K562 (cell line): ENCODE measurements around the gene NPNT. TPM values are rescaled to one million over a fixed set of nuclear protein-coding genes. Genes with fewer than 3 reads are reported as not detected.

Experiments used
- ATAC-seq: fragments of 200-7000 bp; cut with Tn5 transposase; 3 replicates; pipeline ENCODE4 v1.9.1; 2020; ENCODE audit warnings: moderate library complexity
- BruUV-seq: library from RNA; stranded (reverse); fragments of 400-500 nt; replicated peaks from 2 replicates; lab custom pipeline; 2021; lab: Mats Ljungman, UMichigan
- CTCF ChIA-PET: fragments of 300-600 bp; formaldehyde crosslinking; extraction: SDS; loops from one replicate; lab custom pipeline; 2021; ENCODE audit warnings: low intra/inter-chr PET ratio; lab: Yijun Ruan, JAX
- POLR2A ChIA-PET: fragments of 300-600, 350-650 bp; sonication (Branson Sonifier 250); formaldehyde crosslinking; extraction: SDS; loops from one replicate; lab custom pipeline; 2021; ENCODE audit warnings: antibody characterized with exemption, inconsistent platforms; lab: Yijun Ruan, JAX
- DNase-seq, 4 experiments: peaks; one replicate each; pipeline versions ENCODE4 v3.0.0 to v3.0.0-alpha.2; 2011 to 2018; ENCODE audit warnings: low spot score in 3 of 4, mixed read lengths in 3 of 4; ENCODE audit errors: extremely low read depth in 1 of 4
- FAIRE-seq: peaks from 2 replicates; lab custom pipeline; 2011; peaks lifted over from hg19 to GRCh38; lab: Jason Lieb, UNC
- H2AFZ ChIP-seq: 2 replicates; pipeline ENCODE4 v1.6.0; 2011; ENCODE audit warnings: low read depth, low read length, control low read depth, inconsistent platforms
- H3K27ac ChIP-seq: fragments of 200-600 bp; 3 replicates; pipeline ENCODE4 v1.8.0; 2011; ENCODE audit warnings: low read depth, mild to moderate bottlenecking, control low read depth, inconsistent platforms, low read length, moderate library complexity, mixed read lengths; ENCODE audit errors: extremely low read depth
- H3K27me3 ChIP-seq, 2 experiments: fragments of 300-600 bp in 1 of 2; 2 replicates in 1 of 2; 3 replicates in 1 of 2; pipeline versions ENCODE4 v1.6.0 to v1.8.0; 2011; ENCODE audit warnings: inconsistent platforms in 2 of 2, low read length in 2 of 2, mild to moderate bottlenecking in 1 of 2, mixed read lengths in 1 of 2, moderate library complexity in 1 of 2; ENCODE audit not compliant: control insufficient read depth in 2 of 2, insufficient read depth in 2 of 2
- H3K36me3 ChIP-seq: fragments of 300-600 bp; 3 replicates; pipeline ENCODE4 v1.8.0; 2011; ENCODE audit warnings: mild to moderate bottlenecking, low read length, inconsistent platforms; ENCODE audit not compliant: control insufficient read depth, insufficient read depth
- H3K4me1 ChIP-seq, 2 experiments: fragments of 200-600 bp in 1 of 2; replicated peaks in 1 of 2; 2 replicates in 1 of 2; 3 replicates in 1 of 2; pipeline versions ENCODE4 v1.5.1 to v1.8.0; 2011; ENCODE audit warnings: inconsistent platforms in 2 of 2, low read length in 2 of 2, mild to moderate bottlenecking in 1 of 2, mixed read lengths in 1 of 2, moderate library complexity in 1 of 2; ENCODE audit not compliant: control insufficient read depth in 2 of 2, insufficient read depth in 2 of 2
- H3K4me2 ChIP-seq: 2 replicates; pipeline ENCODE4 v1.6.1; 2011; ENCODE audit warnings: low read length, control low read depth, inconsistent platforms, mixed read lengths; ENCODE audit not compliant: insufficient read depth
- H3K4me3 ChIP-seq: fragments of 200-600 bp; sonication (generic), shearing (Covaris generic); 2 replicates; pipeline ENCODE4 v1.5.1; 2016; ENCODE audit warnings: control low read depth, inconsistent platforms
- H3K79me2 ChIP-seq: fragments of 200-600 bp; 3 replicates; pipeline ENCODE4 v1.8.0; 2011; ENCODE audit warnings: low read length, inconsistent platforms; ENCODE audit not compliant: control insufficient read depth, insufficient read depth
- H3K9ac ChIP-seq, 2 experiments: 2 replicates each; pipeline versions ENCODE4 v1.6.0 to v1.6.1; 2011; ENCODE audit warnings: low read depth in 2 of 2, low read length in 2 of 2, control low read depth in 1 of 2, inconsistent platforms in 1 of 2, mild to moderate bottlenecking in 1 of 2, mixed read lengths in 1 of 2; ENCODE audit not compliant: insufficient read depth in 1 of 2
- H3K9me1 ChIP-seq: one replicate; pipeline ENCODE4 v1.6.0; 2011; ENCODE audit warnings: inconsistent platforms, mild to moderate bottlenecking, low read length, moderate library complexity; ENCODE audit not compliant: control insufficient read depth, insufficient read depth
- H3K9me3 ChIP-seq: replicated peaks from 2 replicates; pipeline ENCODE4 v1.5.1; 2011; ENCODE audit warnings: low read depth, low read length, inconsistent platforms; ENCODE audit not compliant: control insufficient read depth, insufficient read depth
- H4K20me1 ChIP-seq: replicated peaks from 2 replicates; pipeline ENCODE4 v1.6.1; 2011; ENCODE audit warnings: low read length, inconsistent platforms, mixed read lengths; ENCODE audit not compliant: control insufficient read depth, insufficient read depth
- BCL6 ChIP-seq: fragments of 250-450 bp; sonication (Bioruptor Pico); IDR thresholded peaks from 2 replicates; pipeline ENCODE4 v1.4.0; 2020
- C11orf30 ChIP-seq: fragments of 450-650 bp; IDR thresholded peaks from 2 replicates; pipeline ENCODE4 v1.6.1; 2016; ENCODE audit warnings: low read depth, mild to moderate bottlenecking
- ETV5 ChIP-seq: sonication (generic); formaldehyde crosslinking; IDR thresholded peaks from 2 replicates; pipeline ENCODE4 v1.4.0; 2020; ENCODE audit warnings: low read depth, mild to moderate bottlenecking, missing genetic modification reagents
- MBD2 ChIP-seq: sonication (generic); IDR thresholded peaks from 2 replicates; pipeline ENCODE4 v1.6.1; 2016; ENCODE audit warnings: low read depth, borderline replicate concordance
- SNIP1 ChIP-seq: fragments of 450-650 bp; IDR thresholded peaks from 2 replicates; pipeline ENCODE4 v1.7.1; 2017; ENCODE audit warnings: low read depth, mild to moderate bottlenecking
- ZNF175 ChIP-seq: fragments of 200-800 bp; sonication (Bioruptor generic); IDR thresholded peaks from 2 replicates; pipeline ENCODE4 v1.6.1; 2016; ENCODE audit warnings: low read depth, mild to moderate bottlenecking, missing genetic modification characterization, missing compliant biosample characterization
- ZNF586 ChIP-seq: fragments of 450-650 bp; formaldehyde crosslinking; conservative IDR thresholded peaks from 2 replicates; pipeline ENCODE4 v1.4.0; 2020; ENCODE audit warnings: mild to moderate bottlenecking, moderate library complexity
- WGBS: fragments of 100-300 bp; shearing (Covaris generic); methylation state at CpG from one replicate; pipeline ENCODE4 v1.1.6; 2016; ENCODE audit warnings: low coverage, mixed read lengths; ENCODE audit not compliant: insufficient coverage; ENCODE audit errors: missing lambda C conversion rate; 5-methylcytosine and 5-hydroxymethylcytosine counted together
- in situ Hi-C: fragments of 300-500 bp; cut with MboI; formaldehyde crosslinking; loops from 4 replicates; pipeline ENCODE4 v1.15.0; 2018; ENCODE audit warnings: inconsistent platforms, mixed read lengths
- intact Hi-C: fragments of 100-400 bp; cut with micrococcal nuclease; formaldehyde crosslinking; loops from 2 replicates; pipeline ENCODE4 v1.14.2; 2022
- polyA plus RNA-seq, 8 experiments: library from polyadenylated mRNA; depleted of rRNA in 4 of 8; stranded (reverse) in 5 of 8; unstranded in 3 of 8; fragments of >200 nt; fragmentation: Nextera tagmentation in 2 of 8; fragmentation: Illumina TruSeq in 1 of 8; extraction: Ambion mirVana in 2 of 8; extraction: Trizol in 1 of 8; gene quantifications; 2 replicates each; pipeline versions ENCODE4 v1.2.1 to v1.2.3, GENCODE V29; 2011 to 2014; ENCODE audit warnings: inconsistent platforms in 1 of 8, missing spikeins in 1 of 8
- total RNA-seq, 7 experiments: library from RNA; depleted of rRNA in 6 of 7; stranded (reverse); fragments of >200 nt in 6 of 7; fragmentation: Illumina TruSeq in 2 of 7; extraction: Trizol in 2 of 7; gene quantifications; 2 replicates each; pipeline versions ENCODE4 v1.2.1 to v1.2.3, GENCODE V29; 2011 to 2021; ENCODE audit warnings: low replicate concordance in 1 of 7
- TF ChIP-seq, protein P1 (sequence below): fragments of 250-450 bp; sonication (Bioruptor Pico); IDR thresholded peaks from 2 replicates; pipeline ENCODE4 v1.6.1; 2021; ENCODE audit warnings: mild to moderate bottlenecking

Gene NPNT
- total and polyA plus RNA-seq, 9 of the 15 experiments (the other 6 are each of a cell fraction or from before 2014, with no cell fraction given) = 0.22 TPM; not detected in 8

- in situ Hi-C loops = no loop called here
- WGBS = 0% methylated on average over 1 of the region's 1 CpG
- no peak for TF ChIP-seq ZNF586
- no peak for TF ChIP-seq C11orf30
- TF ChIP-seq SNIP1 = no peak
- TF ChIP-seq BCL6 (CRISPR knock-in tag) = no peak
- TF ChIP-seq, protein P1, sequence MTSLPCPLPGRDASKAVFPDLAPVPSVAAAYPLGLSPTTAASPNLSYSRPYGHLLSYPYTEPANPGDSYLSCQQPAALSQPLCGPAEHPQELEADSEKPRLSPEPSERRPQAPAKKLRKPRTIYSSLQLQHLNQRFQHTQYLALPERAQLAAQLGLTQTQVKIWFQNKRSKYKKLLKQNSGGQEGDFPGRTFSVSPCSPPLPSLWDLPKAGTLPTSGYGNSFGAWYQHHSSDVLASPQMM (CRISPR knock-in tag) = no peak
- TF ChIP-seq MBD2 = no peak
- no peak for TF ChIP-seq ZNF175 (CRISPR knock-in tag)
- no peak for TF ChIP-seq ETV5 (CRISPR knock-in tag)
- Histone ChIP-seq H3K4me2 (no peak overlapping the region), H4K20me1 (no peaks in the 10 kb centered on the region), H3K9me1 (no peaks in the 10 kb centered on the region), H3K4me3 (no peak overlapping the region), H3K9me3 (no peaks in the 10 kb centered on the region), H3K9ac (no peak overlapping the region), H3K36me3 (no peaks in the 10 kb centered on the region), H3K4me1 (no peaks in the 10 kb centered on the region), H2AFZ (no peak overlapping the region), H3K79me2 (no peaks in the 10 kb centered on the region), H3K27me3 (no peaks in the 10 kb centered on the region; a peak in 1 of 5 replicates), H3K27ac (no peak overlapping the region)
- no TSS peak for BruUV-seq
- ATAC-seq = no peak
- no peak for DNase-seq
- no peak for FAIRE-seq
- POLR2A ChIA-PET = no interaction called here
- CTCF ChIA-PET = no interaction called here
- intact Hi-C loops = no loop called here
These were observed 49.3 kb downstream of the NPNT start for GRCh38 chr4:105944540-105944939.
